GM18519 (cell line): ENCODE data around the gene ATP6V1B1.

Source experiments
- ATAC-seq: cut with Tn5 transposase; IDR thresholded peaks from one replicate; pipeline ENCODE4 v1.9.1; 2021; ENCODE audit warnings: mild to moderate bottlenecking, moderate library complexity; ENCODE audit not compliant: unreplicated experiment, low FRiP score

ATP6V1B1 gene

DNA sequence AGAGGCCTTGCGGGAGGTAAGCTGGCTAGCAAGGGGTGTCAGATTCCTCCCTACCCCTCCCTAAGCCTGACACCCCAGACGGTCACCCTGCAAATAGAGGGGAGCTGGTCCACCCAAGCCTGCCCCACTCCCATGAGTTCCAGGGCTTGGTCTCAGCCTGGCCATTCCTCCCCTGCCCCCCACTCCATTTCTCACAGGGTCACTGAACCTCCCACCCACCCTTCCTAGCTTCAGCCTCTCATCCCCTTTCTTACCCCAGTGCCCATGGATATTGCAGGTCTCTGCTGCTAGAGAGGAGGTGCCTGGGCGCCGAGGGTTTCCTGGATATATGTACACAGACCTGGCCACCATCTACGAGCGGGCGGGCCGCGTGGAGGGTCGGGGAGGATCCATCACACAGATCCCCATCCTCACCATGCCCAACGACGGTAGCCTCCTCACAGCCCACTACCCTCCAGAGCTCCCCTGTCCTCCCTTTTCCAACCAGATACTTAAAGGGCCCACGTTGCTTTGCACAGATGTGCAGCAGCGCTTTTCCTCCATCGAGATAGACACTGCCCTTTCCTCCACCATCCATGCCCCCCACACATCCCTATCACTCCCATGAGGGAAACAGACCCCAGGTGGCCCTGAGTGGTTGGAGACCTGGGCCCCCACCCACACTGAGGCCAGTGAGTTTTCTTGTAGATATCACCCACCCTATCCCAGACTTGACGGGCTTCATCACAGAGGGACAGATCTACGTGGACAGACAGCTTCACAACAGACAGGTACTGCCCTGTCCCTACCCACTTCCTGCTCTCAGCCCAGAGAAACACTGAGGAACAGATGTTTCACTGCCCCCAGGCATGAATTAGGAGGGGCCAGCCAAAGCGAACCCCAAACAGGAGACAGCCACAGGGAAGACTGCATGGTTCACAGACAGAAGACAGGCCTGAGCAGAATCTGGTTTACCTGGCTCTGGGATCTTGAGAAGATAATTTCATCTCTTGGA is 27.5 kb downstream of the ATP6V1B1 start:
- ATAC-seq = no peak

DNA sequence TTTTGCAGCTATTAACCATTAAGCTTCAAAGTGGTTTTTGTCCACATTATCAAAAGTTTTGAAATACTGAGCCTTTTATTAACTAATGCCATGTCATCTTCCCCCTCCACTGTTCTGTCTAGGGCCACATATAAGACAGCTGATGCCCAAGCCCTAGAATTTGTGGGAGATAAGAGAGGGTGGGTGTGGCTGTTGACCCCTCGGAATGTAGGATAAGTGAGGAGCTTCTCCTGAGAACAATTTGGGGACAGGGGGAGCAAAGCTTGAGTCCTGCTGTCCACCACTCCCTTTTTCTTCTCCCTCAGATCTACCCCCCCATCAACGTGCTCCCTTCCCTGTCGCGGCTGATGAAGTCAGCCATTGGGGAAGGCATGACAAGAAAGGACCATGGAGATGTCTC is 28.4 kb downstream of the ATP6V1B1 start:
- ATAC-seq = no peak

DNA sequence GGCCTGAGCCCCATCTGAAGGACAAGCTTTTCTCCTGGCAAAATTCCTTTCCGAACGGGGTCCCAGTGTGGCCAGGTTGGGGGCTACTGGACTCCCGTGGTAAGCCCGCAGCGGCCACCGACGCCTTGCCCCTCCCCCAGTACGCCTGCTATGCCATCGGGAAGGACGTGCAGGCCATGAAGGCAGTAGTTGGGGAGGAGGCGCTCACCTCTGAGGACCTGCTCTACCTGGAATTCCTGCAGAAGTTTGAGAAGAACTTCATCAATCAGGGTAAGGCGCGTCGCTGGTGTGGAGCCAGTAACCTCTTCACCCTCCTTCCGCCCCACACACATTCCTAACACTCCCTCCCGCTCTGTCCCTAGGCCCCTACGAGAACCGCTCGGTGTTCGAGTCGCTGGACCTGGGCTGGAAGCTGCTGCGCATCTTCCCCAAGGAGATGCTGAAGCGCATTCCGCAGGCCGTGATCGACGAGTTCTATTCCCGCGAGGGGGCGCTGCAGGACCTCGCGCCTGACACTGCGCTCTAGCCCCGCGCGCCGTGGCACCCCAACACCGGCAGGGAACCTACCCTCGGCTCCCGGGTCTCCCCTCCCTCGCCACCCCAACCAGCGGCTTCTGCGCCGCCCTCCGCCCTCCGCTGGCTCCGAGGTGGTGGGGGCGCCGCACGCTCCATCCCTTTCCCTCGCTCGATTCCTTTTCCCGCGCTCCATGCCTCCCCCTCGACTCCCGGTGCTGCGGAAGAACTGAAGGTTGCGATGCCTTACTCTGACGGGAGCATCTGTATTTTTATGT is 29.1 kb downstream of the ATP6V1B1 start:
- peak; percentile 62 for ATAC-seq

DNA sequence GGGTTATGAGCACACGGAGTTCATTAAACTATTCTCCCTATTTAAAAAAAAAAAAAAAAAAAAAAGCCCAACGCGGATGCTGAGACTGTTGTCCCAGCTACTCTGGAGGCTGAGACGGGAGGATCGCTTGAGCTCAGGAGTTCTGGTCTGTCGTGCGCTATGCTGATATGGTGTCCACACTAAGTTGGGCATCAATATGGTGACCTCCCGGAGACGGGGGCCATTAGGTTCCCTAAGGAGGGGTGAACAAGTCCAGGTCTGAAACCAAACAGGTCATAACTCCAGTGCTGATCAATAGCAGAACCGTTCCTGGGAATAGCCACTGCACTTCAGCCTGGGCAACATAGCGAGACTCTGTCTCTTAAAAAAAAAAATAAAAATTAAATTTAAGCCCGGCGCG is 29.8 kb downstream of the ATP6V1B1 start:
- no peak for ATAC-seq

DNA sequence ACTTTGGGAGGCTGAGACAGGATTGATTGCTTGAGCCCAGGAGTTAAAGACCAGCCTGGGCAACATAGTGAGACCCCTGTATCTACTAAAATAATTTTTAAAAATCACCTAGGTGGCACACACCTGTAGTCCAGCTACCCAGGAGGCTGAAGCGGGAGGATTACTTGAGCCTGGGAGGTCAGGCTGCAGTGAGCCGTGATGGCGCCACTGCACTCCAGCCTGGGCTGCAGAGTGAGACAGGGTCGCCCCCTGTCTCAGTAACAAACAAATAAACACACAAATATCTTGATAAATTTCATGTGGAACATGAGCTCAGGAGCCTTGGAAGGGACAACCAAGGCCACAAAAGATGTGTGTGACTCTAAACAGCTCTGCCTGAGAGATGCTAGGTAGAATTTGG is 31.0 kb downstream of the ATP6V1B1 start:
- no peak for ATAC-seq

DNA sequence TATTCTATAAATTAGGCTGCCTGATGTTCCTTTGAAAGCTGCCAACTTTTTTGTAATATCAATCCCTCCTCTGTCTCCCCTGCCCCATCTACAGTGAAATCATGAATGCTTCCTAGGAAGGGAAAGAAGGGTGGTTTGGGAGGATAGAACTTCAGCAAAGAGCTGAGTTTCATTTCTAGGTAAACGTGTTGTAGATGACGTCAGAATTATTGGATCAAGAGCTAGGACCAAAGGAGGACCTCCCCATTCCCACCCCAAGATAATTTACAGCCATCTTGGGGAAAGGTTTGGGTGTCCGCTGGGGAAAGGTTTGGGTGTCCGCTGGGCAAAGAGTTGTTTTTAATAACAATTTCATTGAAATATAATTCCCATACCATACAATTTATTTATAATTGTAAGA is 31.5 kb downstream of the ATP6V1B1 start:
- no peak for ATAC-seq

DNA sequence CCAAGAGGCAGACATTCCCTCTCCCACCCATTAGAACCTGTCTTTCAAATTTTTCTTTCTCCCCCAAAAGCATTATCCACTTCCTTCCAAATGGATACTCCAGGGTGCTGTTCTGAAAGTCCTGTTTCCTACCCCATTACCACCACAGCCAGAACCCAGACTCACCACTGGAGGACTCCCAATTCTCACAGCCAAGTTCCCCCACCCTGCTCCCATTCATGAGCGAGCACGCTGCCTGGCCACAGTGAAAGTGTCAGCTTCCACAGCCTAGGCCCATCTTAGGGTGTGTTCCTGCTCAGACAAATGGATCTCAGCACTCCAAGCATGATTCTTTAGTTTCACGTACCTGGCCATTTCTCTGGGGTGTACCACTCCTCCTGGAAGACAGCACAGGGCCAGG is 38.9 kb downstream of the ATP6V1B1 start:
- ATAC-seq = no peak

DNA sequence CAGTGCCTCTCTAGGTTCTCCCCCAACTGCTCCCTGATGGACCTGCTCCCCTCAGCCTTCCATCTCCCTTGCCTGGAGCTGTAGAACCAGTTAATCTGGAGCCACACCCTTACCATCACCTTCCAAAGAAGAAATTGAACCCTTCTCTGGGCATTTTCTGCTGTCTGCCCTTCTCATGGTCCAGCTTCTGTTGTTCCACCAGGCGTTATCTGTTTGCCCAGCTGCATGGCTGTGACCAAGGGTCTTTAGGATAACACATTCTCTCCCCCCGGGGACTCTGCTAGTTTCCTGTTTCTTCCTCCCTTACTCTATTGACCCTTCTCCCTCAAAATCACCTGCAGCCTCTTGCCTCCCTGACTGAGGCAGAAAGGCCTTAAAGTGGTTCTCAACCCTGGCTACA is 39.5 kb downstream of the ATP6V1B1 start:
- no peak for ATAC-seq

DNA sequence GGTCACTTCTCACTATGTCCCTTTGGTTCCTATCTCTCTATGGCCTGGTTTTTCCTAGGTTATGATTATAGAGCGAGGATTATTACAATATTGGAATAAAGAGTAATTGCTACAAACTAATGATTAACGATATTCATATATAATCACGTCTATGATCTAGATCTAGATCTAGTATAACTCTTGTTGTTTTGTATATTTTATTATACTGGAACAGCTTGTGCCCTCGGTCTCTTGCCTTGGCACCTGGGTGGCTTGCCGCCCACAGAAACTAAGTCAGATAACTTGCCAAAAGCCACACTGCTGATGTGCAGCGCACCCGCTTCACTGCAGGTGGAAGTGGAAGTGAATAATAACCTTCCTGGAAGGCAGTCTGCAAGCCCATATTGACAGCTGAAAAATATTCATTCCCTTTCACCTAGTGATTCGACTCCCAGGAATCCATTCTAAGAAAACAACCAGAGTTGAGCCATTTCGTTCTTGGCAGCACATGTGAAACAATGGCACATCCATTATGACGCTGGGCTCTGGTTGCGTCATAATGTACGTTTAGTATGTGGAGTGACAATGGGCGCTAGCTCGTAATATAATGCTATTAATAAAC is 42.0 kb downstream of the ATP6V1B1 start:
- ATAC-seq = no peak

DNA sequence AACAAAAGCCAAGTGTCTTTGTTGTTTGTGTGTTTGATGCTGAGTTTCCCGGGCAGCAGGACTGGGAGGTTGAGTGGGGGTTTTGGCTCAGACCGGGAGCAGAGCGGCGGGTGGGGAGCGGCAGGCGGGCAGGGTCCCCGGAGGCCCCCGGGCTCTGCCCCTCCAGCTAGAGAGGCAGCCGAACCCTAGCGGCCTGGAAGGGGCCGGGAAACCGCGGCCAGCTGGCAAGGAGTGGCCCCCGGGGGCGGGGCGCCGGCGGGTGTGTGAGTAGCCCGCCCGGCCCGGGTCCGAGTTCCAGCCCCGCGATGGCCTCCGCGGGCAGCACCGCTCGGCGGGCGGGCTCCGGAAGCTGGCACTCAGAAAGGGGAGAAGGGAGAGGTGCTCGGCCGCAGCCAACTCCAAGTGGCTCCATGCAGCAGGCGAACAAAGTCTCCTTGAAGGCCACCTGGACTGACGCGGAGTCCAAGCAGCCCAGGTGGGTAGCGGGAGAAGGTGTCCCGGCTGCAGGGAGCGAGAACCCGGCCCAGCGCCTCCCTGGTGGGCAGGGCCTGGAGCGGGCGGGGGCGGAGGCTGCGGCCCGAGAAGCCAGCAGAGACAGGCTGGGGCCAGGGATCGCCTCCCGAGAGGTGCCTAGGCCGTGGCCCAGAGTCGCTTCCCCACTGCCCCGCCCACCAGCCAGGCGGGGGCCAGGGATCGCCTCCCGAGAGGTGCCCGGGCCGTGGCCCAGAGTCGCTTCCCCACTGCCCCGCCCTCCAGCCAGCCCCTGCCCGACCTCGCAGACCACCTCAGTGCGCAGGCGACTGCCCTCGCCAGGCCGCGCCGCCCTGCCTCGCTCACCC is 42.9 kb downstream of the ATP6V1B1 start, which contains the start of gene ANKRD53:
Gene ANKRD53 (plus strand): TSS at position 290 of the 839 bp plus-strand sequence. CDS start 16 bp downstream, at position 306.
- ATAC-seq = no peak

DNA sequence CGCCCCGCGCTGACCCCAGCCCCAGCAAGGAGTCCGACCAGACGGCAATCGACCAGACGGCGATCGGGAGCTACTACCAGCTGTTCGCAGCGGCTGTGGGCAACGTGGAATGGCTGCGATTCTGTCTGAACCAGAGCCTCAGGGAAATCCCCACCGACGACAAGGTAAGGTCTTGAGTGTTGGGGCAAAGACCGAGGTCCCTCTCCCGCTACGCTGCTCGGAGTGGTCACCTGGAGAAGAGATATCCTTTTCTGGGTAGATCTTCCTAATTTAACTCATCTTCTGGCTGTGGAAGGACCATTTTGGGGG is 43.4 kb downstream of the ATP6V1B1 start:
- no peak for ATAC-seq

DNA sequence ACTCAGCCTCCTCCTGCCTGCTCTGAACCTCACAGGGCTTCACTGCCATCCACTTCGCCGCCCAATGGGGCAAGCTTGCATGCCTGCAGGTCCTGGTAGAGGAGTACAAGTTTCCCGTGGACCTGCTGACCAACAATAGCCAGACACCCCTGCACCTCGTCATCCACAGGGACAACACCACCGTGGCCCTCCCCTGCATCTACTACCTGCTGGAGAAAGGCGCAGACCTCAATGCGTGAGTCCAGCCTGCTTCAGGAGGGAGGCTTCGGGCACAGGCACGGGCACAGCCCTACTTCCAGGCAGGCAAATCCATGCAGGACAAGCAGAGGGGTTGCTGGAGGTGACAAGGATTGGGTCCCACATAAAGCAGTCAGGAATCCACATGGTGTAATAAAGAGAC is 43.9 kb downstream of the ATP6V1B1 start:
- ATAC-seq = no peak

DNA sequence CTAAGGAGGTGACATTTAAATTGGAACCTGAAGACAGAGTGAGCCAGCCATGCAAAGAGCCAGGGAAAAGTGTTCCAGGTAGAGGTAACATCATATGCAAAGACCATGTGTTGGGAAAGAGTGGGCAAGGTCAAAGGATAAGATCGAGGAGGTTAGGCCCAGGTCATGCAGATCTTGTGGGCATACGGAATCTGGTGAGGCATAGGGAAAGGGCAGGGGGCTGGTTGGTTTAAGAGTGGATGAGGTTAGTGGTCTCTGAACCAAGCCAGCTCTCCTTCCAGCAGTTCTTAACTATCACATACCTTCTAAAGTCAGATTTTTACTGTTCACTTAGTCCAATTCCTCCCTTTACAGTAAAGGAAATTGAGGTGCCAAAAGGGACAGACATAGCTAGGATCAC is 45.7 kb downstream of the ATP6V1B1 start:
- no peak for ATAC-seq

DNA sequence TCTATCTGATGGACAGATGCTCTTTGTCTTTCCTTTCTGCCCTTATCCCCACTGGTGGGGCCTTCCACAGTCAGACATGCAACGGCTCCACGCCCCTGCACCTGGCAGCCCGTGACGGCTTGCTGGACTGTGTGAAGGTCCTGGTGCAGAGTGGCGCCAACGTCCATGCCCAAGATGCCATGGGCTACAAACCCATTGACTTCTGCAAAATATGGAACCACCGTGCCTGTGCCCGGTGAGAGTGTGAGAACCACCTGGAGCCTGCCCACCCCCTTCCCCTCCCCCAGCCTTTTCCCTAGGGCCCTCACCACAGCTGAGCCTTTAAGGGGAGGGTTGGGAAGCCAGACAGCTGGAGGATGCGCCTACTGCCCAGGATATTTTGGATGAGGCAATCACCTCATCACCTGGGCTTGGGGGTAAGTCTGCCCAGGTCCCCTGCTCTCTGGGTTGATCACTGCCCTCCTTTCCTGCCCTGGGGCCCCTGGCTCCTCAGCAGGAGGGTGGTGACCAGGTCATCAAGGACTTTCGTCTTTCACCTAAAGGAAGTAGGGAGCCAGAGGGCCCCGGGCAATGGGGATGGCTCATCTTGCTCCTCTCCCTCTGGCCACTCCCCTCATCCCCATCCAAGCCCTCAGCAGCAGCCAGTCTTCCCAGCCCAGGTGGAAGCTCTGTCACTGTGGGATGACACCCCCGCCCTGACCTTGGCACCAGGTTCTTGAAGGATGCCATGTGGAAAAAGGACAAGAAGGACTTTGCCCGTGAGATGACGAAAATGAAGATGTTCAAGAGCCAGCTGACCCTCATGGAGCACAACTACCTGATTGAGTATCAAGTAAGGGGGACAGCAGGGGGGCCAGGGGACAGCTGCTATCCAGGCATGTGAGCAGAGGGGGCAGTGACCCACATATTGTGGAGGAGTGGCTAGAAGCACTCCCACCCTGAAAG is 46.4 kb downstream of the ATP6V1B1 start:
- ATAC-seq = no peak

DNA sequence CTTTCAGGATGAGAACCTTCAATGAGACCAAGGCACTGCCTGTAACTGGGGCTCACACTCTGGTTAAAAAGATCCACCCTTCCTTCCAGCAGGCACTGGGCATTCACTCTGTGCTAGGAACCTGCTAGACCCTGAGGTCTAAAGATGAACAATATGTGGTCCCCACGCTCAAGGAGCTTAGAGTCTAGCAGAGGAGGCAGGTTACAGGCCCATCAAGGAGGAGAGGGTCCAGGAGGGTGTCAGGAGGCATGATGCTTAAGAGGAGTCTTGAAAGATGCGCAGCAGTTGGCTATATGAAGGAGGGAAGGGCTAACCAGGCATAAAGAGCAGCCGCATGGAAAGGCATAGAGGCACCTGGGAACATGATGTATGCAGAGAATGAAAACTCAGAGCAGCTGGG is 47.3 kb downstream of the ATP6V1B1 start:
- no peak for ATAC-seq

DNA sequence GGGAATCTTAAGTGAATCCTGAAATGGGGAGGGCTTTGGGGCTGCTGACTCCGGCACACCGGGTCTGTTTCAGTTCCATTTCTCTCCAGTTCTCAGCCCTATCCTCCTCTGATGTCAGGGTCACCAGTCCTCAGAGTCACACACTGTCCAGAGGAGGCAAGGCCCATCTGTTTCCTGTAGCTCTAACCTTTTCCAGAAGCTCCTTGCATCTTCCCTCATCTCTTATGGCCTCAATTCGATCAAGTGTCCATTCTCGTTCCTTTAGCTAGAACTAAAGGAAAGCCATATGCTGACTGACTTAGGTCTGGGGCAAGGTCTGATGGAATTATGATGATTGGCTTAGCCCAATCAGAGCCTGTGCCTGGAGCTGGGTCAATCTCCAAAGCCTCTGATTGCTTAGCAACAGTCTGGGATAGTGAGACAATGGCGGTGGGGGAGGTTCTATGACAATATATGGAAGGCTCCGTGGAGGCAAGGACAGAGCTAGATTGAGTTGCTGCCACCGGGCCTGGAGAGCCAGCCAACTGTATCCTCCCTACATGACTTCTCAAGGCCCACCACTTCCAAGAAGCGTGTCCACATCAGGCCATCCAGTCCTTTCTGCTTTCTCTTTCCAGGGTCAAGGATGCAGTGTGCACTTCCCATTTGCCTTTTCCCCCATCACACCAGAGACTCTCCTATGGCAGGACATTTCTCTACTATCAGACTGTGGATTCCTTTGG is 48.0 kb downstream of the ATP6V1B1 start:
- no peak for ATAC-seq

DNA sequence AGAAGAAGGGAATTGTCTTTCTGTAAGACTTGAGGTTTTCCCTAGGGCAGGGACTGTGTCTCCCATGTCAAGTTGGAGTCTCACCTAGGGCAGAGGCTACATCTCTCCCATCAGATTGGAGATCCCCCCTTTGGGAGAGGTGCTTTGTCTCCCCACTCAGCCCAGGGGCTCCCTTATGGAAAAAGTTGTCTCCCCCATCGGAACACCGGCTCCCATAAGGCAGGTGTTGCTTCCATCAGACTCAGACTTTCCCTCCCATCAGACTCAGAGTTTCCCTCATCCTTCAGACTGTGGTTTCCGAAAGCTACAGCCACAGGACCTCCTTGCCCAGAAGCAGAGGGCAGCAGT is 48.5 kb downstream of the ATP6V1B1 start:
- no peak for ATAC-seq

DNA sequence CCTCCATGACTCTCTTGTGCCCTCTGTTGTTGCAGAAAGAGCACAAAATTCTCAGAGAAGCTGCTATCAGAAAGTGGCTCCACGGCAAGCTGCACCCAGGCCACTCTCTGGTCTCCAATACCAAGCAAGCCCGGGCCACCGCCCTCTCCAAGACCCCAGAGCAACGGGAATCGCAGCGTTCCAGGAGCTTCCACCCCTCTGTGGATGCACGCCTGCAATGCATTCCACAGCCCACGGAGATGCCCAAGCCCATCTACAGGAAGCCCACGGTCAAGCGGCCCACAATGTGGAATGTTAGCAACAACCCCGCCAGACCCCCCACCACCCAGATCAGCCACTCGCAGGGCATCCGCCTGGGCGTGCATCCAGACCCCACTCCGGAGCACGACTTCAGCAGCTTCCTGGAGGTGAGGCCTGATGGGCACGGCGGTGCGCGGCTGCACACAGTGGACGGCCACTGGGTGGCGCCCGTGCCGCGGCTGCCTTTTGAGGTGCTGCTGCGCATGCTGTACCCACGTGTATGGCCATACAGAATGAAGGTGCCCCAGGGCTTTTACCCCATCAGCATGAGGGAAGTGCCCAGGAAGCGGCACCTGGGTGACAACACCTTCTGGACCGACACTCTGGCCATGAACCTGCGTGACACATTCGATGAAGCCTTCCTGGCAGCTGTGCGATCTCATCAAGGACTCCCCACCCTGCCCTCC is 49.0 kb downstream of the ATP6V1B1 start:
- peak; percentile 91 for ATAC-seq
